Esophagus muscularis mucosa (tissue), 4 donors: Measurements from ENCODE around the gene PAFAH1B2. TPM values are rescaled to one million over a fixed set of nuclear protein-coding genes. Genes with fewer than 3 reads are reported as not detected.

Experiments used
- DNase-seq: peaks from one replicate; pipeline ENCODE4 v3.0.0-alpha.2; 2017; ENCODE audit errors: extremely low spot score
- H3K27ac ChIP-seq, 4 donors: fragments of 200-600 bp; sonication (generic); replicated peaks in 1 of 4; 1 replicate in 3 of 4; 2 replicates in 1 of 4; pipeline ENCODE4 v1.5.1; 2016 to 2019; ENCODE audit warnings: mild to moderate bottlenecking in 1 of 4
- H3K27me3 ChIP-seq, 4 donors: fragments of 200-600 bp; sonication (generic); one replicate each; pipeline versions ENCODE4 v1.5.1 to v1.6.0; 2016 to 2019
- H3K36me3 ChIP-seq, 4 donors: fragments of 200-600 bp; sonication (generic); one replicate each; pipeline ENCODE4 v1.5.1; 2016 to 2019
- H3K4me1 ChIP-seq, 4 donors: fragments of 200-600 bp; sonication (generic); one replicate each; pipeline ENCODE4 v1.5.1; 2016 to 2019
- H3K4me3 ChIP-seq, 4 donors: fragments of 200-600 bp; sonication (generic); 1 replicate in 2 of 4; 2 replicates in 2 of 4; pipeline ENCODE4 v1.5.1; 2016 to 2019; ENCODE audit warnings: mild to moderate bottlenecking in 4 of 4, moderate library complexity in 1 of 4
- H3K9me3 ChIP-seq, 4 donors: fragments of 200-600 bp; sonication (generic); 1 replicate in 3 of 4; 2 replicates in 1 of 4; pipeline ENCODE4 v1.5.1; 2016 to 2019
- CTCF ChIP-seq, 3 experiments: fragments of 200-600 bp in 2 of 3; fragments of 450-650 bp in 1 of 3; sonication (generic) in 2 of 3; IDR thresholded peaks; one replicate each; pipeline ENCODE4 v1.5.1; 2017 to 2019; ENCODE audit warnings: antibody characterized with exemption in 3 of 3, mild to moderate bottlenecking in 2 of 3, moderate library complexity in 1 of 3
- EP300 ChIP-seq: sonication (generic); formaldehyde crosslinking; IDR thresholded peaks from one replicate; pipeline ENCODE4 v1.6.1; 2017; ENCODE audit warnings: antibody characterized with exemption
- POLR2A ChIP-seq: fragments of 450-650 bp; IDR thresholded peaks from one replicate; pipeline ENCODE4 v1.6.1; 2017; ENCODE audit warnings: antibody characterized with exemption, moderate library complexity, mild to moderate bottlenecking, low read depth
- POLR2AphosphoS5 ChIP-seq, 2 donors: sonication (generic); formaldehyde crosslinking; IDR thresholded peaks; one replicate each; pipeline ENCODE4 v1.6.1; 2017; ENCODE audit warnings: antibody characterized with exemption in 2 of 2
- WGBS: methylation state at CpG from one replicate; pipeline ENCODE4 v1.1.5; 2018; 5-methylcytosine and 5-hydroxymethylcytosine counted together
- intact Hi-C: fragments of 100-400 bp; cut with DNase I; formaldehyde crosslinking; loops from one replicate; pipeline ENCODE4 v1.15.1; 2023
- total RNA-seq, 4 donors: library from RNA; depleted of rRNA; stranded (reverse); fragments of >200 nt; gene quantifications; one replicate each; pipeline versions ENCODE4 v1.1.0 to v1.2.1, GENCODE V29; 2016

PAFAH1B2 gene
- total RNA-seq, 4 donors from 2014 or later: 40.3 to 63.0 (median 47.4) TPM

- no peak overlapping the region for H3K4me3 ChIP-seq
- no peak overlapping the region for H3K27ac ChIP-seq
- H3K4me1 ChIP-seq: no peaks in the 10 kb centered on the region
- no peaks in the 10 kb centered on the region for H3K36me3 ChIP-seq
- no peaks in the 10 kb centered on the region for H3K9me3 ChIP-seq
- H3K27me3 ChIP-seq: no peaks in the 10 kb centered on the region
- TF ChIP-seq POLR2AphosphoS5 (IDR thresholded peaks at IDR 0.05): no peak
- TF ChIP-seq CTCF (IDR thresholded peaks at IDR 0.05): no peak
- no peak for TF ChIP-seq POLR2A
- no peak for TF ChIP-seq EP300
- DNase-seq: no peak
- intact Hi-C loops: no loop called here
These were observed 26.4 kb upstream of the PAFAH1B2 start for GRCh38 chr11:117117681-117118080.

- no peaks in the 10 kb centered on the region for H3K27me3 ChIP-seq
- H3K27ac ChIP-seq: no peak overlapping the region
- no peak overlapping the region for H3K4me3 ChIP-seq
- intact Hi-C loops: no loop called here
- TF ChIP-seq CTCF (IDR thresholded peaks at IDR 0.05) (no peak), POLR2A (no peak), EP300 (no peak)
- no peak for DNase-seq
- H3K36me3 ChIP-seq: no peaks in the 10 kb centered on the region
- H3K9me3 ChIP-seq: no peaks in the 10 kb centered on the region
- no peaks in the 10 kb centered on the region for H3K4me1 ChIP-seq
These were observed 22.9 kb upstream of the PAFAH1B2 start for GRCh38 chr11:117121176-117121575.

- 77% methylated on average over 5 of the region's 5 CpGs for WGBS
- no peaks in the 10 kb centered on the region for H3K4me1 ChIP-seq
- intact Hi-C loops: no loop called here
- no peaks in the 10 kb centered on the region for H3K9me3 ChIP-seq
- no peak overlapping the region for H3K4me3 ChIP-seq
- TF ChIP-seq POLR2AphosphoS5 (IDR thresholded peaks at IDR 0.05): no peak
- no peak for TF ChIP-seq POLR2A
- no peak for TF ChIP-seq EP300
- no peak for TF ChIP-seq CTCF (IDR thresholded peaks at IDR 0.05)
- no peak overlapping the region for H3K27ac ChIP-seq
- no peaks in the 10 kb centered on the region for H3K36me3 ChIP-seq
- DNase-seq: no peak
- H3K27me3 ChIP-seq: no peaks in the 10 kb centered on the region
These were observed 21.5 kb upstream of the PAFAH1B2 start for GRCh38 chr11:117122556-117122955.

- Histone ChIP-seq H3K36me3 (no peaks in the 10 kb centered on the region), H3K4me1 (no peaks in the 10 kb centered on the region), H3K27me3 (no peaks in the 10 kb centered on the region), H3K9me3 (no peaks in the 10 kb centered on the region), H3K27ac (no peak overlapping the region), H3K4me3 (no peak overlapping the region)
- TF ChIP-seq EP300 (no peak), POLR2AphosphoS5 (IDR thresholded peaks at IDR 0.05) (no peak), POLR2A (no peak), CTCF (IDR thresholded peaks at IDR 0.05) (no peak)
- no peak for DNase-seq
- 75% methylated on average over 7 of the region's 7 CpGs for WGBS
- intact Hi-C loops: no loop called here
These were observed 17.7 kb upstream of the PAFAH1B2 start for GRCh38 chr11:117126223-117126965.
